Activated CD8-positive, alpha-beta memory T cell treated with anti-CD3 and anti-CD28 coated beads, Interleukin-2, amount 50 U/mL, for 24 hours (primary cell): ENCODE results near the gene CXorf65.

Experiments used
- DNase-seq: peaks from one replicate; pipeline ENCODE4 v3.0.0-alpha.2; 2020; ENCODE audit errors: extremely low read depth

CXorf65 gene

GRCh38 chrX:71106427-71106826, at the start of gene CXorf65:
TSS of gene CXorf65 (minus strand) at chrX:71106740. CDS start at chrX:71106556, 184 bp downstream.
- DNase-seq = no peak

- no peak for DNase-seq
Observed at GRCh38 chrX:71154641-71155040, 48.1 kb upstream of the CXorf65 start.

DNA sequence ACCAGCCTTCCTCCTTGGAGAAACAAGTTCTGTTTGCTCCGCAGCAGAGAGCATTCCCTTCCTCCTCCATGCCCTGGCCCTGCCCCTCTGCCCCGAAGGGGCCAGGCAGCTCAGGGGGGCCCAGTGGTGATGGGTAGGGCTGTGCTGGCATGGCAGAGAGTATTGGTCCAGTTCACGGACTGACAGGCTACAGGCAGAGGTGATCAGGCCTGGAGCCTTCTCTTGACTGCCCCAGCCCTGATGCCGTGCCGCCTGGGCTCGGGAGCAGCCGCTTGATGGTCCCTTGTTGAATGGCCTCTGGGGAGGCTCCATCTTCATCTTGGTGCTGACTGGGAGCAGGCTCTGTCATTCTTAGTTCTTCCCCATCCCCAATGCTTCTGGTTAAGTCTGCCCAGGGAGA, 47.7 kb upstream of the CXorf65 start:
- no peak for DNase-seq

DNA sequence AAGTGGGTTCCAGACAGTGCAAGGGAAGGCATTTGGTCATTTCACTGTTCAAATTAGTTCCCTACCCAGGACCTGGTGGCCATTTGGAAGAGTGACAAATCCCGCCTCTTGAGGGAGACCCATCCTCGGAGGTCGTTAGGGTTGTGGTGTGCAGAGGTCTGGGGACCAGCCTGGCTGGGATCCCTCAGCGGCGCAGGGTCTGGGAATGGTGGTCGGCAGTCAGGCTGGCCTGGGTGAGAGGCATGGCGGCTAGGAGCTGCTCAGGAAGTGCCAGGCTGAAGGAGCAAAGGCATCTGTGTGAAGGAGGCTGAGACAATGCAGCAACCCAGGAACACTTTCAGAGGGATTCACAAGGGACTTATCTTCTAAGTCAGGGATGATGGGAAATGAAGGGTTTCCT, 44.8 kb upstream of the CXorf65 start:
- no peak for DNase-seq

GRCh38 chrX:71148278-71148663, 41.7 kb upstream of the CXorf65 start:
- DNase-seq = no peak

- DNase-seq = no peak
Observed at GRCh38 chrX:71147496-71148277, 41.1 kb upstream of the CXorf65 start.

DNA sequence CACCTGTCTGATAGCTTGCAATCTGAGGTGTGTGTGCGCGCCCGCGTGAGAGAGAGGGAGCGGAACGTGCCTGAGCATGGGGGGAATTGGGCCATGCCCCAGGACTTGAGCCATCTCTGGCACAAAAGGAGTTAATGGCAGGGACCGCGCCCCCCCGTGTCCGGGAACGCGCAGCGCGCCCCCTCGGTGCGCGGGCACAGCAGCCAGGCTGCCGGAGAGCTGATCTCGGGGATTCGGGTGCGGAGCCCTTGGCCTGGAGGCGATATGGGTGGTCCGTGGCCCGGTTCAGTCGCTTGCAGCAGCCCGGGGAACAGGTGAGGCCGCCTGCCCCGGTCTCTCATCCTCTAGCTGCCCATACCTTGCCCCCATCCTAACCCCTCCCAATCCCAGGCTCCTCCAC, 38.1 kb upstream of the CXorf65 start, which contains the start of gene NLGN3:
Gene NLGN3 (plus strand): TSS at position 191 of the 400 bp plus-strand sequence. CDS start 2,909 bp downstream, outside the sequence.
- no peak for DNase-seq

- no peak for DNase-seq
Observed at GRCh38 chrX:71143508-71143907, 37.0 kb upstream of the CXorf65 start.

GRCh38 chrX:71140440-71140839, 33.9 kb upstream of the CXorf65 start:
- DNase-seq = no peak

DNA sequence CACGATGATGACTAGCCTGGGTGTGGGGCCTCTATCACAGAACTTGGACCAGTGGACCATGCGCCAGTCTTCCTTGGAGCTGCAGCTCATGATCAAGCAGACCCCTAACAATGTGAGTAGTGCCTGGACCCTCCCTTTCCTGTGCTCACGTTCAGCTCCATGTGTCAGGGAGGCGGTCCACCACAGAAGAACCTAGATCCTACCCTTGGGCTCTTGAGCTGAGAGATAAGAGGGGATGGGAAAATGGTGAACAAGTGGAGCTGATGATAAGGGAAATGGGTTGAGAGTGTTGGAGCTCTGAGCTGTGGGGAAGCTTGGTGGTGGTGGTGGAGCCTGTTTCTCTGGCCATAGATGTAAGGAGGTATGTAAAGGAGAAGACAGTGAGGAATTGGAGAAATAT, 25.0 kb upstream of the CXorf65 start:
- no peak for DNase-seq

- DNase-seq = peak; percentile 39
Observed at GRCh38 chrX:71128915-71129765, 22.6 kb upstream of the CXorf65 start.

DNA sequence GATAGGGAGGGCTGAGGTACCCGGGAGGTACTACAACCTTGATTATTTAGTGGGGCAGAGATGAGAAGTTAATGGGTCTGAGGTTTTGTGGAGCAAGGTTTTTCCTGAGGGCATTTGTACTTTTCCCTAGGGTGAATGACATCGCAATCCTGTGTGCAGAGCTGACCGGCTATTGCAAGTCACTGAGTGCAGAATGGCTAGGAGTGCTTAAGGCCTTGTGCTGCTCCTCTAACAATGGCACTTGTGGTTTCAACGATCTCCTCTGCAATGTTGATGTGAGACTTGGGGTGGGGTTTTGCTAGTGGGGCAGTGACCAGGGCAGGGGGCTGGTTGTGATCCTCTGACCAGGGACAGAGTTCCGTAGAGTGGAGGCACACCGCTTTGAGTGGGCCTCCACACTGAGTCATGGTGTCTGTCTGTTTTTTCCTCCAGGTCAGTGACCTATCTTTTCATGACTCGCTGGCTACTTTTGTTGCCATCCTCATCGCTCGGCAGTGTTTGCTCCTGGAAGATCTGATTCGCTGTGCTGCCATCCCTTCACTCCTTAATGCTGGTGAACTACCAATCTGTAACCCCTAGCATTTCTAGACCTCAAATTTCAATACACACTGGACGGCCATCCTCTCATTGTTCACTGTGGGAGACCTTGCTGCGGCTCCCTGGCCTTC, 21.8 kb upstream of the CXorf65 start:
- no peak for DNase-seq

GRCh38 chrX:71118985-71119535, 12.5 kb upstream of the CXorf65 start:
- no peak for DNase-seq

DNA sequence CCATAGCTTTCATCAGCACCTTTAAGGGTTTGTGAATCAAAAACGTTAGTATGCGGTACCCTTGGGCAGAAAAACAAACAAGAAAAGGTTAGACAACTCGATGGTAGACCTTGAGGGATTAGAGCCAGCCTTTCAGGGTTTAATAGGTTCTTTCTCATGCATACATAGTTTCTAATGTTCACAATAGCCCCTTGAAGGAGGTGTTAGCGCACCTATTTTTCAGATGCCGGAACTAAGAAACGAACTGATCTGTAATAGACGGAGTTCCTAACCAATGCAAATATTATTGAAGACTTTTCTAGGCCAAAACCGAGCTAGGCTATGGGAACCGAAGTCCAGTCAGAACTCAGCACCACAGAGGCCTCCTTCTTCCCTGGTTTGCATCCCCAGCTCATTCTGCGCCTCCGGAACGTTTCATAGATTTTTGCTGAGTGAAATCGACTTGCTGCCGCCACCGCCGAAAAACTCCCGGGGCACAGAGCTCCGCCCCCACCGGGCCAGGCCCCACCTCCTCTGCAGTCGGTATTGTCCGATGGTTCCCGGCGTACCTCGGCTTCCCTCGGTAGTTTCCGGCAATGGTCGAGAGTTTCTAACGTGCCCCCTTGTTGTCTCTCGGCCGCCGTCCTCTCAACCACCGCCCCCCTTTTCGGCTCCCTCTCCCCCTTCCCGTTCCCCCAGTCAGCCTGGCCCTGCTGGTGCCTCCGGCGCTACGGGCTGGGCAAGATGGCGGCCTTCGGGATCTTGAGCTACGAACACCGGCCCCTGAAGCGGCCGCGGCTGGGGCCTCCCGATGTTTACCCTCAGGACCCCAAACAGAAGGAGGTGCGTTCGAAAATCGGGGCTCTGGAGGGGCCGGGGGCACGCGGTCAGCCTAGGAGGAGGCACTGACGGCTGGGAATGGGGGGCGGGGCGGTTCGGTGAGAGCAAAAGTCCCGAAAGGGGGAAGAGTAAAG, 11.8 kb upstream of the CXorf65 start, which contains the start of gene MED12:
Gene MED12 (plus strand): TSS at position 565 of the 953 bp plus-strand sequence. CDS start 159 bp downstream, at position 724.
- peak; percentile 58 for DNase-seq

DNA sequence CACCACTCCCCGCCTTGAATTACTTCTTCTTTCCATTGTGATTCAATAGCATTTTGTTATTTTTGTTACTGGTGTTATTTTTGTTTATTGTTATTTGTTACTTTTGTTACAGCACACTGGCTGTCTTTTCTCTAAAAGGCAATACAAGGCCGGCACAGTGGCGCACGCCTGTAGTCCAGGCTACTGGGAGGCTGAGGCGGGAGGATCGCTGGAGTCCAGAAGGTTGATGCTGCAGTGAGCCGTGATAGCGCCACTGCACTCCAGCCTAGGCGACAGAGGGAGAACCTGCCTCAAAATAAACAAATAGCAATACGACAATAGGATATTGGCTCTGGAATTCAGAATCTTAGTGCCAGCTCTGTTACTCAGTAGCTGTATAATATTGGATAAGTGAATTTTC, 10.8 kb upstream of the CXorf65 start:
- no peak for DNase-seq

DNA sequence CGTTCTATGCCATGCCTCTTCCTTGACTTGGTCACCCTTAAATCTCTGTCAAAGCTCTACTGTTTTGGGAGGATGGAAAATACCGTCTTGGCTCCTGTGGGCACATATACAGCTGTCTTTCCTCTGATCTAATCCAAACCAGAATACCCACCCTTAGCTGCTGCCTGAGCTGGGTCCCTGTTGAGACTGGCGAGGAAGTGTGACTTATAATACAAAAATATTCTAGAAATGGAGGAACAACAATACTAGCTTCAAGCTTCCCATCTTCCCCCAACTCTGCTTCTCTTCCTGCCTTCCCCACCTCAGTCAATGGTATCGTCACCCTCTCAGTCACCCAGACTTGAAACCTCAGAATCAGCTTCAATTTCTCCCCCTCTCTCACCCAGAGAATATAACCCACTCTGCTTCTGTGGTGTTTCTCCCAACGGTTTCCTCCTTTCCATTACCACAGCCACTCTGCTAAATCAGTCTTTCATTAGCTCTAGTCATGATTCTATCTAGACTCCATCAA, 5.4 kb upstream of the CXorf65 start:
- no peak for DNase-seq

- peak; percentile 60 for DNase-seq
Observed at GRCh38 chrX:71111141-71111843, 4.8 kb upstream of the CXorf65 start, which contains the start of gene IL2RG. TSS of gene IL2RG (minus strand) at chrX:71111577. CDS start at chrX:71111539, 38 bp downstream.

- DNase-seq = no peak
Observed at GRCh38 chrX:71109051-71109450, 2.5 kb upstream of the CXorf65 start.

- DNase-seq = no peak
Observed at GRCh38 chrX:71107762-71108360, 1.3 kb upstream of the CXorf65 start.
